Measurements from ENCODE around the gene MMD2.
"Not testable (repeated sequence)": the region's sequence is repeated elsewhere in the genome, so short reads cannot be mapped to it uniquely, and the experiment has no call there.

MMD2 gene

GRCh38 chr7:4972446-4972845 is 13.5 kb upstream of the MMD2 start:
- not testable (repeated sequence) for H3K27ac Mint-ChIP-seq, H3K4me3 Mint-ChIP-seq, H3K27me3 Mint-ChIP-seq, H3K9me3 Mint-ChIP-seq, DNase-seq, ATAC-seq
- Mint-ChIP-seq H3K4me1 (peaks cover 12% of the 10 kb centered on the region), H3K36me3 (ENCODE audit: low read depth) (peaks cover 14% of the 10 kb centered on the region)

DNA sequence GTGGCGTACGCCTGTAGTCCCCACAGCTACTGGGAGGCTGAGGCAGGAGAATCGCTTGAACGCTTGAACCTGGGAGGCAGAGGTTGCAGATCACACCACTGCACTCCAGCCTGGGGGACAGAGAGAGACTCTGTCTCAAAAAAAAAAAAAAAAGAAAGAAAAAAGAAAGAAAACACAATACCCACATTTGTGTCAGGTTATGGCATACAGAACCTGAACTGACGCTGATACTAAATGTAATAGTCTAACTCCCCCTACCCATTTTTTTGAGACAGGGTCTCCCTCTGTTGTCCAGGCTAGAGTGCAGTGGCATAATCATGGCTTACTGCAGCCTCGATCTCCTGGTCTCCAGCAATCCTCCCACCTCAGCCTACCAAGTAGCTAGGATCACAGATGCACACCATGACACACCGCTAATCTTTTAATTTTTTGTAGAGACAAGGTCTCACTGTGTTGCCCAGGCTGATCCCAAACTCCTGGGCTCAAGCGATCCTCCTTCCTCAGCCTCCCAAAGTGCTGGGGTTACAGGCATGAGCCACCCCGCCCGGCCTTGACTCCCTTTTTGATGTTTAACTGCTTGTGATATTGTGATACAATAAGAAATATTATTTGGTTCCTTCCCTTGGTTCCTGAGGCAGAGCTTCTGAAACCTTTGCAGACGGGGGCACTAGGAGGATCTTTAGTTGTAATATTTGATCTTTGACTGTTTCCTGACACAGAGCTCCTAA is 6.5 kb upstream of the MMD2 start:
- ATAC-seq (no peak), DNase-seq (no peak)
- Mint-ChIP-seq H3K9me3 (no peaks in the 10 kb centered on the region), H3K27ac (no peak overlapping the region), H3K36me3 (ENCODE audit: low read depth) (no peaks in the 10 kb centered on the region), H3K4me3 (no peak overlapping the region), H3K27me3 (peaks cover 15% of the 10 kb centered on the region), H3K4me1 (peaks cover 2% of the 10 kb centered on the region)

DNA sequence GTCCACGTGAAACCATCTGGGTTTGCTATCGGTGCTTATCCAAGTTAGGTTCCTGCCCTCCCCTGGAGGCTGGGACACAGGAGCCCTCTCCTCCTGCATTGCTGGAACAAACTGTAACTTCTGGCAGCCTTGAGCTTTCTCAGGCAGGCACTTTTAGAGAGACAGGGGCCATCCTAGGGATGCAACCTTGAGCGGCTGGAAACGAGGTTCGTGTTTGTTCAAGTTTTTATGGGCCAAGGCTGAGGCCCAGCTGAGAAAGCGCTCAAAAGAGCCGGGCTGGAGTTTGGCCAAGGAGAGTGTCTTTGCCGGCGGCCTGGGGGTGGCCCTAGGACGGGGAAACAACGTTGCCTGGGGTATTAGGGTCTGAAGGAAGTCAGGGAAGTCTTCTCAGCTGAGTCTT is 5.5 kb upstream of the MMD2 start:
- Mint-ChIP-seq H3K9me3 (no peaks in the 10 kb centered on the region), H3K36me3 (ENCODE audit: low read depth) (no peaks in the 10 kb centered on the region), H3K27ac (no peak overlapping the region), H3K27me3 (peaks cover 15% of the 10 kb centered on the region), H3K4me1 (peaks cover 2% of the 10 kb centered on the region), H3K4me3 (no peak overlapping the region)
- DNase-seq (no peak), ATAC-seq (no peak)

DNA sequence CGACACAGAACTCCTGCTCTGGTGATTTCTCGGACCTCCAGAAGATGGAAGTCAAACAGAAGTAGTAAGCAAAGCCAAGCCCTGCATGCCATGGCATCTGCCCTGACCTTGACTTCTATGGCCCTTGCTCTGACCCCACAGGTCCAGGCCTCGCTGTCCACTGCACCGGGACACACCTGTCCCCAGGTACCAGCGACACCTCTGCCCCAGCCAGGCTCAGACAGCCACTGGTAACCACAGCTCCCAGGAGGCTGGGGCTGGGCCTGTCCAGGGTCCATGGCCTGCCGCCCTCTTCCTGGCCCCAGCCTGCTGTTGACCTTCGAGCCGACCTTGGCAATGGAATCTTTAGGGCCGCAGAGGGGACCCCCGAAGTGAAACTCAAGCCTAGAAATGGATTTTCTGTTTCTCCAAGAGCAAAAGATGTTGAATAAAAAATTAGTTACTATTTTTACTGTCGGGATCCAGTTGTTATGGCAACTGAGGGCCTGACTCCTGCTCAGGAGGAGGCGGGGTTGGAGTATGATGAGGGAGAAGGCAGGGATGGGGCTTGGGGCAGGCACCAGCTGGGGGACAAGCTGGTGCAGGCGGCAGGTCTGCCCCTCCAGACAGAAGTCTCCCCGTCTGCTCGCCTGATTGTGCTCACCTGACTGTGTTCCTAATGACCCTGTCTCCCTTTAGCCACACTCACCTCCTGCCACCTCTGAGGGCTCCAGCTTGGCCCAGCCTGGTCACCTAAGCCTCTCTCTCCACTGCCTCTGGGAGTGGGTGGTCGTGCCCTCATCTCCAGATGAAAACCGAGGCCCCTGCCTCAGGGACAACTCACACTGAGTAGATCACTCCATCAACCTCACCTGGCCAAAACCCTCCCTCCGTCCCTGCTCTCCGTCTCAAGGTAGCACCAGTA is 4.1 kb upstream of the MMD2 start:
- ATAC-seq = no peak
- Mint-ChIP-seq H3K27ac (no peak overlapping the region), H3K36me3 (ENCODE audit: low read depth) (no peaks in the 10 kb centered on the region), H3K4me1 (peaks cover 7% of the 10 kb centered on the region), H3K9me3 (no peaks in the 10 kb centered on the region), H3K4me3 (no peak overlapping the region), H3K27me3 (peaks cover 20% of the 10 kb centered on the region)
- no peak for DNase-seq

DNA sequence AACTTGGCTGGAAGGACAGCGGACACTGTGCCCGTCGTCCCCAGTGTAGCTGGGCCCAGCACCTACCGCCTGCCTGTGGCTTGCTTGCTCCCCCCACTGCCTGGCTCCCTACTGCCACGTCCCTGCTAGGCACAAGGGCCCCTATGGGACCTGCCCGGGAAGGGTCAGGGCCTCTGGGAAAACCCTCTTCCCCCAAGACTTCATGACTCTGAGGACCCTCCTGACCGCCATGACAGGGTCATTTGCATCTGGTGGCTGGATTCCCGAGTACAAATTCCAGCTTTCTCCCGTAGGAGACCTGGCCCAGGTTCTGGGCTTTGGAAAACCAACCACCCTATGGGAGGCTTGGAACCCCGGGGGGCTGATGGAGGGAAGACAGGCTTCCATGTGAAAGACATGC is 1.4 kb upstream of the MMD2 start:
- DNase-seq (no peak), ATAC-seq (no peak)
- Mint-ChIP-seq H3K27ac (no peak overlapping the region), H3K4me1 (peaks cover 5% of the 10 kb centered on the region), H3K36me3 (ENCODE audit: low read depth) (no peaks in the 10 kb centered on the region), H3K9me3 (no peaks in the 10 kb centered on the region), H3K4me3 (no peak overlapping the region), H3K27me3 (peaks cover 37% of the 10 kb centered on the region)

- peaks cover 37% of the 10 kb centered on the region for H3K27me3 Mint-ChIP-seq
- no peaks in the 10 kb centered on the region for H3K9me3 Mint-ChIP-seq
Observed at GRCh38 chr7:4959893-4960292, 906 bp upstream of the MMD2 start.

DNA sequence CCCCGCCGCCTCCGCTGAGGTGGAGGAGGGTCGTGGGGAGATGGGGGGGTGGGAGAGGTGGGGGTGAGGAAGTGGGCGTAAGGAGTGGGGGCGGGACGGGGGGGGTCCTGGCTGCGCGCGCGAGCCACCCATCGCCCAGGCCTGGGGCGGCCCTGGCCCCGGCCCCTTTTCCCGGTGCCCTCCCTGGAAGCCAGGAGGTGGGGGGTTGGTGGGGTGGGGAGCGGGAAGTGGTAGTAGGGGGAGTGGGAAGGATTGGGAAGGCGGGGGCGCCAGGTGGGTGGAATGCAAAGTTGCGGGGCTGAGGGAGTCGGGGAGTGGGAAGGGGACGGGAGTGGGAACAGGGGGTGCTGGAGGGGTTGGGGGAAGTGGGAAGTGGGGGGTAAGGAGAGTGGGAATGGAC is 319 bp upstream of the MMD2 start:
- Mint-ChIP-seq H3K27me3 (peaks cover 34% of the 10 kb centered on the region), H3K4me1 (peaks cover 5% of the 10 kb centered on the region), H3K9me3 (no peaks in the 10 kb centered on the region), H3K36me3 (ENCODE audit: low read depth) (no peaks in the 10 kb centered on the region), H3K4me3 (no peak overlapping the region), H3K27ac (no peak overlapping the region)
- ATAC-seq = no peak
- DNase-seq = no peak

More at GRCh38 chr7:4959893-4960292, 906 bp upstream of the MMD2 start:
- H3K4me1 Mint-ChIP-seq = peaks cover 5% of the 10 kb centered on the region
- no peak overlapping the region for H3K4me3 Mint-ChIP-seq
- ATAC-seq (no peak), DNase-seq (no peak)
- H3K27ac Mint-ChIP-seq = no peak overlapping the region
- H3K36me3 Mint-ChIP-seq (ENCODE audit: low read depth) = no peaks in the 10 kb centered on the region

GRCh38 chr7:4957847-4958476 is 1.0 kb downstream of the MMD2 start:
- Mint-ChIP-seq H3K4me1 (peaks cover 5% of the 10 kb centered on the region), H3K27me3 (peaks cover 39% of the 10 kb centered on the region), H3K27ac (no peak overlapping the region), H3K4me3 (peak overlapping the region; percentile 45), H3K9me3 (no peaks in the 10 kb centered on the region), H3K36me3 (ENCODE audit: low read depth) (no peaks in the 10 kb centered on the region)
- DNase-seq (no peak), ATAC-seq (no peak)

DNA sequence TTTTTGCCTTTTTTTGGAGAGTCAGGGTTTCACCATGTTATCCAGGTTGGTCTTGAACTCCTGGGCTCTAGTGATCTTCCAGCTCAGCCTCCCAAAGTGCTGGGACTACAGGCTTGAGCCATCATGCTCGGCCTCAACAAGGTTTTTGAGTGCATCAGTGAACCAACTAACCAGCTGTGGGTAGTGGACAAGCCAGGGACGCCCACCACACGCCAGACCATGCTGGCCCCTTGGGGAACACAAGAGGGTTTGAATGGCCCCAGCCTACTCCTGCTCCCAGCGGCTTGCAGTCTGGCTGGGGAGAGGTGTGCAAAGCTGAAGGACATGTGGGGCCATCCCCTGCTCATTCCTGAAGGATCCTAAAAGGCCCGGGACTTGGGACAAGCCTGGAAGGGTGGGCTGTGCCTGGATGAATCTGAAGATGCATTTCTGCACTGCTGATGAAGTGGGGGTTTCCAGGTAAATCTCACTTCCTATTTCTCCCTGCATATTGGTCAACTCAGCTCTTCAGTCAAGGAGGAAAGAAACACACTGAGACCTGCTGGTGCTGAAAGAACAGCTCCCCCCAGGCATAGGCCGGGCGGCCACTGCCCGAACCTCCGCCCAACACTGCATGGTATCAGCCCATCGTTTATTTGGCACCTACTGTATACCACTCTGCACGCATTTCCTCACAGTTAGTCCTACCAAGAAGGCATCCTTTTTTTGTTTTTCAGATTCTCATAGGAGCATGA is 6.9 kb downstream of the MMD2 start:
- Mint-ChIP-seq H3K36me3 (ENCODE audit: low read depth) (no peaks in the 10 kb centered on the region), H3K4me3 (no peak overlapping the region), H3K27ac (no peak overlapping the region), H3K27me3 (peaks cover 30% of the 10 kb centered on the region), H3K9me3 (peaks cover 3% of the 10 kb centered on the region), H3K4me1 (no peaks in the 10 kb centered on the region)
- DNase-seq = no peak
- no peak for ATAC-seq

GRCh38 chr7:4951304-4951703 is 7.7 kb downstream of the MMD2 start:
- Mint-ChIP-seq H3K4me3 (no peak overlapping the region), H3K9me3 (peaks cover 3% of the 10 kb centered on the region), H3K27me3 (peaks cover 25% of the 10 kb centered on the region), H3K4me1 (no peaks in the 10 kb centered on the region), H3K27ac (no peak overlapping the region), H3K36me3 (ENCODE audit: low read depth) (no peaks in the 10 kb centered on the region)
- ATAC-seq = no peak
- no peak for DNase-seq

GRCh38 chr7:4948402-4948801 is 10.6 kb downstream of the MMD2 start:
- Mint-ChIP-seq H3K9me3 (peaks cover 3% of the 10 kb centered on the region), H3K27me3 (peaks cover 25% of the 10 kb centered on the region), H3K27ac (no peak overlapping the region), H3K36me3 (ENCODE audit: low read depth) (no peaks in the 10 kb centered on the region), H3K4me3 (no peak overlapping the region), H3K4me1 (no peaks in the 10 kb centered on the region)
- DNase-seq (no peak), ATAC-seq (no peak)

GRCh38 chr7:4945949-4946348 is 13.0 kb downstream of the MMD2 start:
- H3K9me3 Mint-ChIP-seq = peaks cover 3% of the 10 kb centered on the region
- peaks cover 14% of the 10 kb centered on the region for H3K27me3 Mint-ChIP-seq
- no peak overlapping the region for H3K27ac Mint-ChIP-seq
- no peak overlapping the region for H3K4me3 Mint-ChIP-seq
- no peaks in the 10 kb centered on the region for H3K36me3 Mint-ChIP-seq (ENCODE audit: low read depth)
- H3K4me1 Mint-ChIP-seq = no peaks in the 10 kb centered on the region
- no peak for DNase-seq
- ATAC-seq = no peak

GRCh38 chr7:4944939-4945338 is 14.0 kb downstream of the MMD2 start:
- Mint-ChIP-seq H3K36me3 (ENCODE audit: low read depth) (no peaks in the 10 kb centered on the region), H3K27ac (no peak overlapping the region), H3K4me1 (no peaks in the 10 kb centered on the region), H3K9me3 (peaks cover 3% of the 10 kb centered on the region), H3K27me3 (peaks cover 11% of the 10 kb centered on the region), H3K4me3 (no peak overlapping the region)
- ATAC-seq (no peak), DNase-seq (no peak)

DNA sequence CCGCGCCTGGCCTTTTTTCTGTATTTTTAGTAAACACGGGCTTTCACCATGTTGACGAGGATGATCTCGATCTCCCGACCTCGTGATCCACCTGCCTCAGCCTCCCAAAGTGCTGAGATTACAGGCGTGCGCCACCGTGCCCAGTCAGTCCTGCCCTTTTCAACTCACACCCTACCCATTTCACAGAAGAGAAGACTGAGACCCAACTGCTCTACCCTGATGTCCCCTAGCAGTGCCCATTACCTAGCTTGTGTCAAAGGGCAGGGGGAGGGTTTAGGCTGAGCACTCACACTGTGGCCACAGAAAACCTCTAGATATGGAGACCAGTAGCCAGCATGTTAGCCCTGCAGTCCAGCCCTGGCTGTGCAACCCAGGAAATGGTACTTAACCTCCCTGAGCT is 15.7 kb downstream of the MMD2 start:
- Mint-ChIP-seq H3K4me3 (no peak overlapping the region), H3K9me3 (peaks cover 3% of the 10 kb centered on the region), H3K27ac (no peak overlapping the region), H3K27me3 (peaks cover 14% of the 10 kb centered on the region), H3K4me1 (no peaks in the 10 kb centered on the region), H3K36me3 (ENCODE audit: low read depth) (no peaks in the 10 kb centered on the region)
- ATAC-seq = no peak
- no peak for DNase-seq

All from activated naive CD8-positive, alpha-beta T cell treated with anti-CD3 and anti-CD28 coated beads, Interleukin-2, amount 50 U/mL, for 24 hours (primary cell).